HCT116 (cell line): ENCODE data around the gene DCHS1. TPM values are rescaled to one million over a fixed set of nuclear protein-coding genes. Genes with fewer than 3 reads are reported as not detected.
A peak's percentile ranks its signal among the peaks of the same experiment; 100 is the strongest.

Experiments used
- ATAC-seq: fragments of 200-7000 bp; cut with Tn5 transposase; 2 replicates; pipeline ENCODE4 v1.9.1; 2020; ENCODE audit warnings: mild to moderate bottlenecking, moderate library complexity
- BruUV-seq: library from RNA; stranded (reverse); fragments of 400-500 nt; replicated peaks from 2 replicates; lab custom pipeline; 2021; lab: Mats Ljungman, UMichigan
- CTCF ChIA-PET: fragments of 300-600 bp; sonication (Branson Sonifier 250); formaldehyde crosslinking; loops from one replicate; lab custom pipeline; 2021; ENCODE audit warnings: antibody characterized with exemption; lab: Charles Lee
- POLR2A ChIA-PET: fragments of 300-600, 350-600 bp; sonication (Branson Sonifier 250); formaldehyde crosslinking; loops from one replicate; lab custom pipeline; 2021; ENCODE audit warnings: antibody characterized with exemption; lab: Charles Lee
- RAD21 ChIA-PET, 2 experiments: fragments of 300-600 bp; sonication (Branson Sonifier 250); formaldehyde crosslinking; loops; one replicate each; lab custom pipeline; 2023; ENCODE audit warnings: low total read pairs in 2 of 2; ENCODE audit not compliant: uncharacterized antibody in 2 of 2, unreplicated experiment in 2 of 2, low non-redundant PET in 1 of 2; lab: Charles Lee
- DNase-seq: peaks from one replicate; pipeline ENCODE4 v3.0.0-alpha.2; 2010; ENCODE audit warnings: low read depth, low spot score
- H2AFZ ChIP-seq: fragments of 200-600 bp; shearing (Covaris generic), sonication (generic); 2 replicates; pipeline ENCODE4 v1.6.1; 2017; ENCODE audit warnings: low read depth, mixed run types, mixed read lengths, antibody characterized with exemption, low read length; ENCODE audit not compliant: poor library complexity, severe bottlenecking
- H3K27ac ChIP-seq: 2 replicates; pipeline ENCODE4 v1.5.1; 2012; ENCODE audit warnings: low read depth, low read length
- H3K27me3 ChIP-seq: fragments of 200-600 bp; sonication (generic); 2 replicates; pipeline ENCODE4 v1.6.1; 2016; ENCODE audit warnings: mixed run types, low read length, mixed read lengths; ENCODE audit not compliant: insufficient read depth
- H3K36me3 ChIP-seq, 2 experiments: fragments of 200-500 bp in 1 of 2; fragments of 200-600 bp in 1 of 2; sonication (Bioruptor generic) in 1 of 2; sonication (generic) in 1 of 2; 2 replicates each; pipeline versions ENCODE4 v1.5.1 to v1.6.1; 2014 to 2016; ENCODE audit warnings: low read length in 2 of 2, inconsistent platforms in 1 of 2, mixed read lengths in 1 of 2, mixed run types in 1 of 2; ENCODE audit not compliant: insufficient read depth in 2 of 2, control insufficient read depth in 1 of 2
- H3K4me1 ChIP-seq, 2 experiments: fragments of 200-600 bp in 1 of 2; sonication (generic) in 1 of 2; 2 replicates each; pipeline versions ENCODE4 v1.5.1 to v1.6.1; 2012 to 2017; ENCODE audit warnings: low read length in 2 of 2, inconsistent platforms in 1 of 2, mild to moderate bottlenecking in 1 of 2, mixed read lengths in 1 of 2, mixed run types in 1 of 2, moderate library complexity in 1 of 2; ENCODE audit not compliant: insufficient read depth in 2 of 2, control insufficient read depth in 1 of 2
- H3K4me2 ChIP-seq: fragments of 200-600 bp; sonication (generic); 2 replicates; pipeline ENCODE4 v1.6.1; 2017; ENCODE audit warnings: mixed run types, low read length, mixed read lengths
- H3K4me3 ChIP-seq, 2 experiments: fragments of 200-600 bp in 1 of 2; sonication (generic) in 1 of 2; replicated peaks in 1 of 2; 2 replicates each; pipeline ENCODE4 v1.5.1; 2011 to 2016; ENCODE audit warnings: low read length in 2 of 2, control low read depth in 1 of 2, low read depth in 1 of 2, mild to moderate bottlenecking in 1 of 2, mixed read lengths in 1 of 2, mixed run types in 1 of 2
- H3K79me2 ChIP-seq: fragments of 200-600 bp; sonication (generic); 2 replicates; pipeline ENCODE4 v1.6.1; 2017; ENCODE audit warnings: mild to moderate bottlenecking, mixed run types, low read length, moderate library complexity, mixed read lengths; ENCODE audit not compliant: insufficient read depth
- H3K9ac ChIP-seq: fragments of 200-600 bp; sonication (generic); 2 replicates; pipeline ENCODE4 v1.6.1; 2016; ENCODE audit warnings: low read length, mixed read lengths
- H3K9me2 ChIP-seq: fragments of 200-600 bp; sonication (generic), shearing (Covaris generic); 2 replicates; pipeline ENCODE4 v1.6.1; 2017; ENCODE audit warnings: mixed run types, mild to moderate bottlenecking, moderate library complexity; ENCODE audit not compliant: insufficient read depth
- H3K9me3 ChIP-seq, 2 experiments: fragments of 200-500 bp in 1 of 2; fragments of 200-600 bp in 1 of 2; sonication (Bioruptor generic) in 1 of 2; sonication (generic) in 1 of 2; 2 replicates each; pipeline ENCODE4 v1.6.1; 2014 to 2017; ENCODE audit warnings: low read length in 2 of 2, mixed read lengths in 2 of 2, inconsistent platforms in 1 of 2, low read depth in 1 of 2, mild to moderate bottlenecking in 1 of 2, mixed run types in 1 of 2, moderate library complexity in 1 of 2; ENCODE audit not compliant: control insufficient read depth in 1 of 2, insufficient read depth in 1 of 2
- H4K20me1 ChIP-seq: fragments of 200-600 bp; sonication (generic), shearing (Covaris generic); 2 replicates; pipeline ENCODE4 v1.6.1; 2017; ENCODE audit warnings: mixed run types, mild to moderate bottlenecking, moderate library complexity; ENCODE audit not compliant: insufficient read depth
- CEBPB ChIP-seq: IDR thresholded peaks from 2 replicates; pipeline ENCODE4 v1.6.1; 2012; ENCODE audit warnings: low read depth
- CTCF ChIP-seq, 3 experiments: fragments of 200-600 bp in 1 of 3; sonication (generic) in 1 of 3; IDR thresholded peaks in 2 of 3; conservative IDR thresholded peaks in 1 of 3; 2 replicates each; pipeline ENCODE4 v1.5.1; 2012 to 2017; ENCODE audit warnings: low read depth in 2 of 3, low read length in 2 of 3, antibody characterized with exemption in 1 of 3, borderline replicate concordance in 1 of 3, control low read depth in 1 of 3, mild to moderate bottlenecking in 1 of 3, mixed read lengths in 1 of 3, mixed run types in 1 of 3, moderate library complexity in 1 of 3; ENCODE audit not compliant: insufficient read depth in 1 of 3
- EGR1 ChIP-seq: IDR thresholded peaks from 2 replicates; pipeline ENCODE4 v1.6.1; 2012; ENCODE audit warnings: low read depth
- ELF1 ChIP-seq: IDR thresholded peaks from 2 replicates; pipeline ENCODE4 v1.6.1; 2012; ENCODE audit warnings: low read depth, borderline replicate concordance
- FOSL1 ChIP-seq: IDR thresholded peaks from 2 replicates; pipeline ENCODE4 v1.6.1; 2012; ENCODE audit warnings: low read depth
- JUND ChIP-seq: IDR thresholded peaks from 2 replicates; pipeline ENCODE4 v1.6.1; 2012
- POLR2A ChIP-seq: IDR thresholded peaks from 2 replicates; pipeline ENCODE4 v1.7.0; 2011; ENCODE audit warnings: borderline replicate concordance; ENCODE audit not compliant: insufficient read depth, insufficient read length; ENCODE audit errors: extremely low read depth
- POLR2AphosphoS5 ChIP-seq: IDR thresholded peaks from 2 replicates; pipeline ENCODE4 v1.6.1; 2011; ENCODE audit warnings: mild to moderate bottlenecking, low read depth, low read length, moderate library complexity
- RAD21 ChIP-seq: IDR thresholded peaks from 2 replicates; pipeline ENCODE4 v1.6.1; 2012; ENCODE audit warnings: low read depth, mild to moderate bottlenecking
- REST ChIP-seq: IDR thresholded peaks from 2 replicates; pipeline ENCODE4 v1.6.1; 2012; ENCODE audit warnings: low read depth
- SIN3A ChIP-seq: IDR thresholded peaks from 2 replicates; pipeline ENCODE4 v1.6.1; 2012; ENCODE audit warnings: low read depth
- SP1 ChIP-seq: IDR thresholded peaks from 2 replicates; pipeline ENCODE4 v1.6.1; 2012; ENCODE audit warnings: low read depth
- YY1 ChIP-seq: IDR thresholded peaks from 2 replicates; pipeline ENCODE4 v1.6.1; 2011; ENCODE audit warnings: low read length, low read depth, moderate library complexity, mild to moderate bottlenecking; ENCODE audit not compliant: insufficient replicate concordance; ENCODE audit errors: extremely low read depth
- ZFX ChIP-seq: fragments of 450-650 bp; IDR thresholded peaks from 2 replicates; pipeline ENCODE4 v1.6.1; 2017
- ZNF274 ChIP-seq: fragments of 200-500 bp; sonication (Bioruptor generic); IDR thresholded peaks from 2 replicates; pipeline ENCODE4 v1.6.1; 2014; ENCODE audit warnings: mild to moderate bottlenecking, low read depth, low read length, inconsistent platforms
- intact Hi-C: fragments of 100-400 bp; cut with micrococcal nuclease; formaldehyde crosslinking; loops from 2 replicates; pipeline ENCODE4 v1.10.0; 2022
- total RNA-seq: library from RNA; stranded (reverse); gene quantifications from one replicate; pipeline ENCODE4 v1.2.1, GENCODE V29; 2021; ENCODE audit not compliant: unreplicated experiment
- TF ChIP-seq, protein P1 (sequence below): IDR thresholded peaks from 2 replicates; pipeline ENCODE4 v1.6.1; 2012
- TF ChIP-seq, protein P2 (sequence below): IDR thresholded peaks from 2 replicates; pipeline ENCODE4 v1.6.1; 2012

DCHS1 gene
- total RNA-seq, 1 experiment from 2014 or later = 0.30 TPM

DNA sequence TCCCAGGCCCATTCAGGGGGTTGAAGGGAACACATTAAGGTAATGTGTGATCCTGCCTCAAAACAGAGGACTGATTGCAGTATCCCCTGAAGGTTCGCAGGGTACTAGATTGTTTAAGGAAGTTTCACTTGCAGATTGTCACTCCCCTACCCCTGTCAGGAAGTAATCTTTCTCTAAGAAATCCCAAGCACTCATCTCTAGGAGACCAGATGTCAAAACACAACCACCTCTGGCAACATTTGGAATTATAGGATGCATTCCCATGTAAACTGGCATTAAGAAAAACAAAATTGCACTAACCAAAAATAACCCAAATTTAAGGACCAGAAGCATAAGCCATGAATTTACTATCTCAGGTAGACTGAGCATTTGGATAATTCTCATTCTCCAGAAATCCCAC lies 25.9 kb upstream of the DCHS1 start:
- DNase-seq (no peak), ATAC-seq (no peak)
- H3K79me2 ChIP-seq = peaks cover 26% of the 10 kb centered on the region
- H3K36me3 ChIP-seq = peaks cover 13 to 14% of the 10 kb centered on the region in 2 experiments
- peaks cover 7 to 15% of the 10 kb centered on the region in 2 experiments; a peak in 3 of 4 replicates for H3K4me1 ChIP-seq
- RAD21 ChIA-PET = no interaction called here
- POLR2A ChIA-PET = no interaction called here
- TF ChIP-seq SP1 (no peak), CTCF (IDR thresholded peaks at IDR 0.05 in 2 of 3, conservative IDR thresholded peaks at IDR 0.05 in 1 of 3; ENCODE audit: borderline replicate concordance in 1 of 3, insufficient read depth in 1 of 3, low read depth in 2 of 3, low read length in 2 of 3) (no peak), FOSL1 (no peak), REST (no peak), ZNF274 (no peak), CEBPB (no peak), SIN3A (no peak), POLR2AphosphoS5 (no peak), YY1 (no peak), JUND (no peak), EGR1 (no peak), RAD21 (no peak), ZFX (no peak), ELF1 (no peak), POLR2A (no peak)
- TF ChIP-seq, protein P1, sequence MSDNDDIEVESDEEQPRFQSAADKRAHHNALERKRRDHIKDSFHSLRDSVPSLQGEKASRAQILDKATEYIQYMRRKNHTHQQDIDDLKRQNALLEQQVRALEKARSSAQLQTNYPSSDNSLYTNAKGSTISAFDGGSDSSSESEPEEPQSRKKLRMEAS = no peak
- TF ChIP-seq, protein P2, sequence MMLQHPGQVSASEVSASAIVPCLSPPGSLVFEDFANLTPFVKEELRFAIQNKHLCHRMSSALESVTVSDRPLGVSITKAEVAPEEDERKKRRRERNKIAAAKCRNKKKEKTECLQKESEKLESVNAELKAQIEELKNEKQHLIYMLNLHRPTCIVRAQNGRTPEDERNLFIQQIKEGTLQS = no peak
- BruUV-seq = no TSS peak
- peak overlapping the region; percentile 94; the same call in 1 of the 2 replicates for H3K4me2 ChIP-seq
- CTCF ChIA-PET = interaction anchor here (1.3 kb wide), 1 partner anchor 14 kb away, joined by 3 read pairs; no protein-coding TSS in a partner anchor
- no peaks in the 10 kb centered on the region for H4K20me1 ChIP-seq
- H2AFZ ChIP-seq = no peak overlapping the region
- no peak overlapping the region for H3K27ac ChIP-seq
- intact Hi-C loops = no loop called here
- H3K9ac ChIP-seq = no peak overlapping the region
- no peak overlapping the region; a peak in 1 of 4 replicates for H3K4me3 ChIP-seq
- H3K27me3 ChIP-seq = no peaks in the 10 kb centered on the region
- no peaks in the 10 kb centered on the region for H3K9me3 ChIP-seq
- H3K9me2 ChIP-seq = no peaks in the 10 kb centered on the region
